Measurements from ENCODE around the gene FMN2. TPM values are rescaled to one million over a fixed set of nuclear protein-coding genes. Genes with fewer than 3 reads are reported as not detected.

FMN2 gene
- total RNA-seq, 1 donor from 2014 or later, result not detected

- Histone ChIP-seq H3K4me1 (no peaks in the 10 kb centered on the region), H3K4me3 (no peak overlapping the region), H3K27ac (replicated peaks) (no peak overlapping the region), H3K36me3 (no peaks in the 10 kb centered on the region), H3K9me3 (replicated peaks) (peaks cover 6% of the 10 kb centered on the region), H3K27me3 (ENCODE audit: low read depth) (no peaks in the 10 kb centered on the region)
- TF ChIP-seq, protein P1, sequence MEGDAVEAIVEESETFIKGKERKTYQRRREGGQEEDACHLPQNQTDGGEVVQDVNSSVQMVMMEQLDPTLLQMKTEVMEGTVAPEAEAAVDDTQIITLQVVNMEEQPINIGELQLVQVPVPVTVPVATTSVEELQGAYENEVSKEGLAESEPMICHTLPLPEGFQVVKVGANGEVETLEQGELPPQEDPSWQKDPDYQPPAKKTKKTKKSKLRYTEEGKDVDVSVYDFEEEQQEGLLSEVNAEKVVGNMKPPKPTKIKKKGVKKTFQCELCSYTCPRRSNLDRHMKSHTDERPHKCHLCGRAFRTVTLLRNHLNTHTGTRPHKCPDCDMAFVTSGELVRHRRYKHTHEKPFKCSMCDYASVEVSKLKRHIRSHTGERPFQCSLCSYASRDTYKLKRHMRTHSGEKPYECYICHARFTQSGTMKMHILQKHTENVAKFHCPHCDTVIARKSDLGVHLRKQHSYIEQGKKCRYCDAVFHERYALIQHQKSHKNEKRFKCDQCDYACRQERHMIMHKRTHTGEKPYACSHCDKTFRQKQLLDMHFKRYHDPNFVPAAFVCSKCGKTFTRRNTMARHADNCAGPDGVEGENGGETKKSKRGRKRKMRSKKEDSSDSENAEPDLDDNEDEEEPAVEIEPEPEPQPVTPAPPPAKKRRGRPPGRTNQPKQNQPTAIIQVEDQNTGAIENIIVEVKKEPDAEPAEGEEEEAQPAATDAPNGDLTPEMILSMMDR (IDR thresholded peaks at IDR 0.05; ENCODE audit: borderline replicate concordance), result no peak
- no peak for DNase-seq
- intact Hi-C loops (cut with micrococcal nuclease), result no loop called here
Measured at GRCh38 chr1:240287722-240288121, 196.0 kb downstream of the FMN2 start.

DNA sequence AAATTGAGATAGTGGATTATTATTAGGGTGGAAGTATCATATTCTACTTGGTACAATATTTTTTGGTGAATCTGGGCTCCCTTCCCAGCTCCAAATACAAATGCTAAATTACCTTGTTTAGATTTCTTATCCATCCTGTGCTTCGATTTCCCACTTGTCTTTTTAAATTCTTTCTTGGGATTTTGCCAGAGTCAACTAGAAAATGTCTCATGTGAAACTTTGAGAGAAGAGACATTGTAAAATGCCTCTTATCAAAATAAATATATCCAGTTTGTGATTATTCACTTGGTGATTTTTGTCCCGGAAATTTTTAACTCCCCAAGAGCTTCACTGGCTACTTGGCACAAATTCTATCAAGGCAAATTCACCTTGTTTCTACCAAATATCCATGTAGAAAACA, 202.0 kb downstream of the FMN2 start:
- Histone ChIP-seq H3K4me3 (no peak overlapping the region), H3K27me3 (ENCODE audit: low read depth) (no peaks in the 10 kb centered on the region), H3K27ac (replicated peaks) (no peak overlapping the region), H3K4me1 (no peaks in the 10 kb centered on the region), H3K9me3 (replicated peaks) (peaks cover 6% of the 10 kb centered on the region), H3K36me3 (no peaks in the 10 kb centered on the region)
- DNase-seq, result no peak
- intact Hi-C loops (cut with micrococcal nuclease), result no loop called here
- TF ChIP-seq, protein P1 (IDR thresholded peaks at IDR 0.05; ENCODE audit: borderline replicate concordance), result no peak

DNA sequence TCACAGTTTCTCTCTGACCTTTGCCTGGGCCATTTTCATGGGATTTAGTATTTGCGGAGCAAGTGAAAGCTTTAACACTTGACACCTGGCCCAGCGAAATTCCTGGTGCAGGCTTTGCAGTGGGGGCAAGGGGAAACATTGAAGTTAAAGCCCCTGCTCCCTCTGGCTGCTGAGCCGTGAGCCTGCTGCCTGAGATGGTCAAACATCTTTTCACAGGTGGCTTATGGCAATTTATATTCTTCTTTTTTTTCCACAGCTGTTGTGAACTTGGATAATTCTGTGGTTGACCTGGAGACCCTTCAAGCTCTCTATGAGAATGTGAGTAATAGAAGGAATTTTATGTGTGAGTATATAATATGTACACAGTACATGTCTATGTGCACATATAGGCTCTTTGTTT, 202.9 kb downstream of the FMN2 start:
- Histone ChIP-seq H3K4me3 (no peak overlapping the region), H3K9me3 (replicated peaks) (peaks cover 6% of the 10 kb centered on the region), H3K4me1 (no peaks in the 10 kb centered on the region), H3K27ac (replicated peaks) (no peak overlapping the region), H3K36me3 (no peaks in the 10 kb centered on the region), H3K27me3 (ENCODE audit: low read depth) (no peaks in the 10 kb centered on the region)
- intact Hi-C loops (cut with micrococcal nuclease), result no loop called here
- TF ChIP-seq, protein P1 (IDR thresholded peaks at IDR 0.05; ENCODE audit: borderline replicate concordance), result no peak
- no peak for DNase-seq

GRCh38 chr1:240295811-240296210, 204.1 kb downstream of the FMN2 start:
- H3K27me3 ChIP-seq (ENCODE audit: low read depth), result no peaks in the 10 kb centered on the region
- intact Hi-C loops (cut with micrococcal nuclease), result no loop called here

GRCh38 chr1:240304466-240304865, 212.8 kb downstream of the FMN2 start:
- H3K27me3 ChIP-seq (ENCODE audit: low read depth), result no peaks in the 10 kb centered on the region
- DNase-seq, result no peak
- H3K27ac ChIP-seq (replicated peaks), result no peak overlapping the region
- intact Hi-C loops (cut with micrococcal nuclease), result no loop called here
- H3K4me1 ChIP-seq, result no peaks in the 10 kb centered on the region
- TF ChIP-seq, protein P1 (IDR thresholded peaks at IDR 0.05; ENCODE audit: borderline replicate concordance), result no peak
- no peak overlapping the region for H3K4me3 ChIP-seq
- peaks cover 19% of the 10 kb centered on the region for H3K9me3 ChIP-seq (replicated peaks)
- no peaks in the 10 kb centered on the region for H3K36me3 ChIP-seq

More at GRCh38 chr1:240295811-240296210, 204.1 kb downstream of the FMN2 start:
- DNase-seq, result no peak
- Histone ChIP-seq H3K27ac (replicated peaks) (no peak overlapping the region), H3K9me3 (replicated peaks) (peaks cover 6% of the 10 kb centered on the region), H3K36me3 (no peaks in the 10 kb centered on the region), H3K4me3 (no peak overlapping the region), H3K4me1 (no peaks in the 10 kb centered on the region)
- TF ChIP-seq, protein P1 (IDR thresholded peaks at IDR 0.05; ENCODE audit: borderline replicate concordance), result no peak

- H3K4me1 ChIP-seq, result no peaks in the 10 kb centered on the region
- intact Hi-C loops (cut with micrococcal nuclease), result no loop called here
- no peak overlapping the region for H3K4me3 ChIP-seq
- no peak overlapping the region for H3K27ac ChIP-seq (replicated peaks)
- no peaks in the 10 kb centered on the region for H3K36me3 ChIP-seq
- TF ChIP-seq, protein P1 (IDR thresholded peaks at IDR 0.05; ENCODE audit: borderline replicate concordance), result no peak
- H3K27me3 ChIP-seq (ENCODE audit: low read depth), result no peaks in the 10 kb centered on the region
- peaks cover 19% of the 10 kb centered on the region for H3K9me3 ChIP-seq (replicated peaks)
- DNase-seq, result no peak
Measured at GRCh38 chr1:240306673-240307072, 215.0 kb downstream of the FMN2 start.
